GM19043 (cell line): Measurements from ENCODE around the gene GCA.

Experiments
- ATAC-seq: cut with Tn5 transposase; IDR thresholded peaks from one replicate; pipeline ENCODE4 v1.9.1; 2021; ENCODE audit warnings: low read depth; ENCODE audit not compliant: unreplicated experiment

GCA gene, protein sequence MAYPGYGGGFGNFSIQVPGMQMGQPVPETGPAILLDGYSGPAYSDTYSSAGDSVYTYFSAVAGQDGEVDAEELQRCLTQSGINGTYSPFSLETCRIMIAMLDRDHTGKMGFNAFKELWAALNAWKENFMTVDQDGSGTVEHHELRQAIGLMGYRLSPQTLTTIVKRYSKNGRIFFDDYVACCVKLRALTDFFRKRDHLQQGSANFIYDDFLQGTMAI

GRCh38 chr2:162343824-162344616, at the start of gene GCA:
TSS of gene GCA (plus strand) at chr2:162344132. CDS start at chr2:162344249, 117 bp downstream.
- peak; percentile 96 for ATAC-seq

DNA sequence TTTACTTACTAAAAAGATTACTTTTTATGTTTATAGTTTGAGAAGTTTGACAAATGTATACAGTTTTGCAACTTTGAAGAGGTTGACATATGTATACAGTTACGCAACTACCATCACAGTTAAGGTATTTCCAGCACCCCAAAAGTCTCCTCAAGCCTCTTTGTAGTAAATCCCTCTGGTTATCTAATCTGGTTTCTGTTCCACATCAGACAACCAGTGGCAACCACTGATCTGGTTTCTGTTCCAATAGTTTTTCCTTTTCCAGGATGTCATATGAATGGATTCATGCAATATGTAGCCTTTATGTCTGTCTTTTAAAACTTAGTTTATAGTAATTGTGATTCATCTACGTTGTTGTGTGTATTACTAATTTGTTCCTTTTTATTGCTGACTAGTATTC, 48.9 kb upstream of the GCA start:
- ATAC-seq: no peak

- peak; percentile 58 for ATAC-seq
These were observed 45.9 kb upstream of the GCA start for GRCh38 chr2:162297925-162298552.

- no peak for ATAC-seq
These were observed 45.1 kb upstream of the GCA start for GRCh38 chr2:162298669-162299335.

DNA sequence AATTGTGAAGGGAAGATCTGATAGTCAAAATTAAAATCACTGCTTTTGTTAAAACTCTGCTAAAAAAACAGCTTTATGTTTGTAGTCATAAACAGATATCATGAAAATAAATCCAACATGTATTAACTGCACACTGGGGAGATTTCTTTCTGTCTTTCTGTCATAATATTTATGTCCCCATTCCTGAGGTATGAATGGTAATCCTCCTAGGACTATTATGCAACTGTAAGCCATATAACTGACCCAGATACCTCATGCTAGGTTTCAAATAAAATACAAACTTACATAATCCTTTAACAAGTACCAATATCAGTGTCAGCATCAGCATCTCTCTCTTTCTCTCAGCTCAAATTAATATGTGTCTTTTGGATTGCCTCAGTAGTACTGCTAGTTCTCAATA, 43.7 kb upstream of the GCA start:
- no peak for ATAC-seq

DNA sequence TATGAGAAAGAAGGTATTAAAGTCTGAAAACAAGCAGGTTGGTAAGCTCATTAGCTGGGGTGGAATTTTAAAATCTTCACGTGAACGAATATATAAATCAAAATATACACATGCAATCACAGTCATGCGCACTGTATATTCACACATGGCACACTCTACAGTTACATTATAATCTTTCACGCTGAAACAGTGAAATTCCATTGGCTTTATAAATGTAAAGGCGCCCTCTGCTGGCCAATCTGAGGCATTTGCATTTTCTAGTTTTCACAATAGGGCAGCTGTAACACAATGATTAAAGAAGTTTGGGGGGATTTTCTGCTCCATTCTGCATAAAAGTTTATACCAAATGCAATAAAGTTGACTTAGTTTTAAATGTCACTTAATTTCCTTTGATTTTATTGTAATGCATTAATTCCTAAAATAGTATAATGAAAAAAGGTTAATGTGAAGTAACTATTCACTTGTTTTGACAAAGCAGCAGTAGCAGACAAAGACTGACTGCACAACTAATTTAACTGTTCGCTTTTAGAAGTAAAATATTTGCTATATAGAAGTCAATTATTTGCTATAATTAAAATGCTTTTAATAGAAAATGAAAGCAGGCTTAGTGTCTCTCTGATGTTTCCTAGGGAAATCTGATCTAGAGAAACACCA, 42.7 kb upstream of the GCA start:
- peak; percentile 76 for ATAC-seq

GRCh38 chr2:162301877-162302276, 42.1 kb upstream of the GCA start:
- ATAC-seq: no peak

DNA sequence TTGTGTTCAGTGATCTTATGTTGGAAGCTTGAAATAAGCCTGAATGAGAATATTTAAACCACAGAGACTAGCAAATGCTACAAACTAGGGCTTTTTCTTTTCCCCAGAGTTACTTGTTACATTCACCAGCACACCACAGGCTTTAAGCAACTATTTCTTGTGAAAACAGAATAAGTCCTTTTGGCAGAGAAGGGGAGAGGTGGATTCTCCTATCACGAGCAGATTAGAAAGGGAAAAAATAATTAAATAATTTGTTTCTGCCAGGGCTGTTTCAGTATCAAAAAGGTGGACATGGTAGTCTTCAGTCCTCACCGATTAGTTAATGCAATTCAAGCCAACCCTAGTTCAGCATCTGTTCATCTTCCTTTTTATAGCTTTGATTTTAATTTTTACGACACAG, 38.0 kb upstream of the GCA start:
- no peak for ATAC-seq

DNA sequence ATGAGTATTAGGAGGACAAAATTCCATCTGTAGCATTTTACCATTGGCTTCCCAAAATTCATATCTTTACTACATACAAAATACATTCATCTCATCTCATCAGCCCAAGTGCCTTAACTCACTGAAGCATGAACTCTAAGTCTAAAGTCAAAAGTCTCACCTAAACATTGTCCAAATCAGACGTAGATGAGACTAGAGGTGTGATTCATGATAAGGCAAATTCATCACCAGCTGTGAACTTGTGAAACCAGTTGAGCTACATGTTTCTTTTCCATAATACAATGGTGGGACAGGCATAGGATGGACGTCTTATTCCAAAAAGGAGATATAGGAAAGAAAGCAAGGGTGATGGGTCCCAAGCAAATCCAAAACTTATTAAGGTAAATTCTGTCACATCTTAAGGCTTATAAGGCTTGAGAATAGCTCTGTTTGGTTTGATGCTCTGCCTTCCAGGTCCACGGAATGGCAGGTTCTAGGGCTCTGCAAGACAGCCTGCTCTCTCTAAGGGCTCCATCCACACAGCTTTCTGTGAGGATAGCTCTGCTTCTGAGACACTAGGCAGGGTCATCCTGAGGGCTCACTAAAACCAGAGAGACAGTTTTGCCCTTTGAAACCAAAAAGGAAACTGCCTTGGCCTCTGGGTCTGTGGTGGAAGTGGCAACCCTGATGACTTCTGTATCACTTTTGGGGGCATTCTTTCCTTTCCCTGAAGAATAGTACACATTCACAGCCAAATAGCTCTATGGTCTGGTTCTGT, 35.0 kb upstream of the GCA start:
- peak; percentile 53 for ATAC-seq

GRCh38 chr2:162312853-162313252, 31.1 kb upstream of the GCA start:
- no peak for ATAC-seq

- no peak for ATAC-seq
These were observed 28.0 kb upstream of the GCA start for GRCh38 chr2:162315938-162316337.

- ATAC-seq: no peak
These were observed 27.3 kb upstream of the GCA start for GRCh38 chr2:162316590-162316989.

GRCh38 chr2:162317058-162317742, 26.7 kb upstream of the GCA start:
- ATAC-seq: no peak

- ATAC-seq: peak; percentile 4
These were observed 26.0 kb upstream of the GCA start for GRCh38 chr2:162317861-162318327.

DNA sequence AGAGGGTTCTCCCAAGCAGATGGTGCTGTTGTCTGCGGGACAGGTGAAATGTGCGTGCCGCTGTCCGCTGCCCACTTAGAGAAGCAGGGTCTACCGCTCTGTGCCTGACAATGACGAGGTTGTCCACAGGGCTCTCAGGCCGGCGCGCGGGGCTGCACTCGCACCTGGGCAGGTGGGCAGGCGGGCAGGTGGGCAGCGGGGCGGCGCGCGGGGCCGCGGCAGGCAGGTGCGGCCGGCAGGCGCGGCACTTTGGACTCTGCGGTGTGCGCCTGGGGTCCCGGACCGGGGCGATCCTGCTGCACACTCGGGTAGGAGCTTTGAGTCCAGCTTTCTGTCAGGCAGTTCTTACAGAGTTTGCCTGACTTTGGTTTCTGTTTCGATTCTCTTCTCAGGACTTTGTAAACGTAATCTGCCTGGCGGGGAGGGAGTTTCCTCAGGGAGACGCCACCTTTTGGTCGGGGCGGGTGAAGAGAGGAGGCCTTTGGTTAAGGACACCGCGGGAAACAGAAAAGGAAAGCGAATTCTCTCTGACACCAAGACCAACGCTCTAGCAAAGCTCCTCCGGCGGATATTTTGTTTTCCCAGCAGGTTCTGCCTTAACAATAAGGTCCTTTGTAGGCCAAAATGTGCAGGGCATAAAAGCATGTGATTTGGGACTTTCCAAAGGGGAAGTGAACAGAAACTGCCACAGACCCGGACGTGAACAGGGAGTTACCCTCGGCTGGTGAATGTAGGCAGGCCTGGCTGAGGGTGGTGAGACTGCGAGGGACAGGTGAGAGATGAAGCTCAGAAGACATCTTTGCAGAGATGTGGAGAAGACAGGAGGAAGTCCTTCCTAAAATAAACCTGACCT, 25.4 kb upstream of the GCA start, which contains the start of gene IFIH1:
Gene IFIH1, minus strand, starts transcription at position 357 of the 853 bp plus-strand sequence. CDS start 377 bp downstream, outside the sequence.
- peak; percentile 68 for ATAC-seq

DNA sequence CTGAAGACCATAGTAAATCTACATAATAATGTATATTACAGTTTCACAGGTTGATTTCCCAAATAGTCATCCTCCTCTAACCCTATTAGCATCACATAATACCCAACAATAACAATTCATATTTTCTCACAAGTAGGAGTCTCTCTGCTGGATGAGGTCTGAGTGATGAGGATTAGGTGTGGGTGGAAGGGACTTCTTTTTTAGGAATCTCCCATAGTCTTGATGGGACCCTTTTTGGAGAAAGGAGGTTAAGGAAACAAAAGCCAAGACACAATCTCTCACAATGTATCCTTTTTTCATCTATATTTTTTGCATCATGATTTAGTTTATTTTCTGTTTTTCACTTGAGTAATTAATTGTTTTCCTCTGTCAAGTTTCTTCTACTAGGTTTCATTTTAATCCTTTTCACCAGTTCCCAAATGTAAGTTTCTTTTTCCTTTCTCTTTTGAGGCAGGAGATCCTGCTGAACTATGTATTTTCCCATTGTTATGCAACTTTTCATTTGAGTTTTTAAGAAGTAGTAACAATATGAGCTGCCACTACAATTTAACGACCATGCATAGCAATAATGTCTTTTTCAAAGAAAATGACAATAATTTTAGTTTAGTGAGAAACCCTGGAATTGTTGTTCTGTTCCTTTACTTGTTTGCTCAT, 22.9 kb upstream of the GCA start:
- no peak for ATAC-seq

GRCh38 chr2:162324953-162325352, 19.0 kb upstream of the GCA start:
- ATAC-seq: no peak
